KOPT-K1 (cell line): ENCODE data around the gene LCN12.
"Not testable (repeated sequence)": the region's sequence is repeated elsewhere in the genome, so short reads cannot be mapped to it uniquely, and the experiment has no call there.

Experiments used
- H3K27ac ChIP-seq: fragments of 200-600 bp; sonication (generic); 2 replicates; pipeline ENCODE4 v1.5.1; 2016; ENCODE audit warnings: antibody characterized with exemption, mild to moderate bottlenecking, low read depth, low read length; ENCODE audit not compliant: poor library complexity, severe bottlenecking
- H3K36me3 ChIP-seq: fragments of 200-600 bp; sonication (generic); 2 replicates; pipeline ENCODE4 v1.5.1; 2017; ENCODE audit warnings: antibody characterized with exemption, mild to moderate bottlenecking, low read length, moderate library complexity; ENCODE audit not compliant: insufficient read depth
- H3K9me3 ChIP-seq: fragments of 200-600 bp; sonication (generic); 2 replicates; pipeline ENCODE4 v1.5.1; 2017; ENCODE audit warnings: antibody characterized with exemption, low read length, mild to moderate bottlenecking; ENCODE audit not compliant: insufficient read depth, poor library complexity, severe bottlenecking

The LCN12 gene

DNA sequence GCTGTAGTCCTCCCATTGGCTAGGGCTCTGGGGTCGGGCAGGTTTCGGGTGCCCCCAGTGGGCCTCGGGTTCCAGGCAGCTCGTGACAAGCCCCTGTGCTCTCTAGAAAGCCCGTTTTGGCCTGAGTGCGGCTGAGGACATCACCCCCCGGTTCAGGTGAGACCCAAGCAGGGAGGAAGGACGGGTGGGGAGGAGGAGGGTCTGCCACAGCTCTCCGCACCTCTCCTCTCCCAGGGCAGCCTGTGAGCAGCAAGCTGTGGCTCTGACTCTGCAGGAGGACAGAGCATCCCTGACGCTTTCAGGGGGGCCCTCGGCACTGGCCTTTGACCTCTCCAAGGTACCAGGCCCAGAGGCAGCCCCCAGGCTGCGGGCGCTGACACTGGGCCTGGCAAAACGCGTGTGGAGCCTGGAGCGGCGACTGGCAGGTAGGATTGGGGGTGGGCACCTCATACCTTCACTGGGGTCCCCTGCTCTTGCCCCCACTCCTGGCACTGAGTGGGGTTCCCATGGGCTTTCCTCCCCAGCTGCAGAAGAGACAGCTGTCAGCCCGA, 40.8 kb downstream of the LCN12 start:
- H3K9me3 ChIP-seq = no peaks in the 10 kb centered on the region
- peaks cover 13% of the 10 kb centered on the region; the same call in 1 of the 2 replicates for H3K36me3 ChIP-seq
- H3K27ac ChIP-seq = peak overlapping the region; percentile 86

GRCh38 chr9:136994180-136994887, 42.3 kb downstream of the LCN12 start:
- Histone ChIP-seq H3K27ac (no peak overlapping the region), H3K36me3 (peaks cover 13% of the 10 kb centered on the region; the same call in 1 of the 2 replicates), H3K9me3 (no peaks in the 10 kb centered on the region)

DNA sequence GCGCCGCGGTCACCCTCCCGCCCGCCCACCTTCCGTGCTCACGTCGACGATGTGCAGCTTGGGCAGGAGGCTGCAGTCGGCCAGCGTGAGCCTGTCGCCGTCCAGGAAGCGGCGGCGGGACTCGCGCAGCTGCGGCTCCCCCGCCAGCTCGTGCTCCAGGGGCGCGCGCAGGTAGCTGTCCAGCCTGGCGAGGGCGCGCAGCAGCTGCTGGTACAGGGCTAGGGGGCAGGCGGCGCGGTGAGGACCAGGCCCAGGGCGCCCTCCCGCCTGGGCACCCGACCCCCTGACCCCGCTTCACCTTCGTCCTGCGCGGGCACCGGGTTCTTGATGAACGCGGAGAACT, 42.8 kb downstream of the LCN12 start:
- H3K9me3 ChIP-seq = no peaks in the 10 kb centered on the region
- peaks cover 13% of the 10 kb centered on the region; the same call in 1 of the 2 replicates for H3K36me3 ChIP-seq
- no peak overlapping the region for H3K27ac ChIP-seq

- H3K36me3 ChIP-seq = peaks cover 13% of the 10 kb centered on the region; the same call in 1 of the 2 replicates
- H3K9me3 ChIP-seq = no peaks in the 10 kb centered on the region
- H3K27ac ChIP-seq = no peak overlapping the region
Observed at GRCh38 chr9:136995362-136995761, 43.3 kb downstream of the LCN12 start.

DNA sequence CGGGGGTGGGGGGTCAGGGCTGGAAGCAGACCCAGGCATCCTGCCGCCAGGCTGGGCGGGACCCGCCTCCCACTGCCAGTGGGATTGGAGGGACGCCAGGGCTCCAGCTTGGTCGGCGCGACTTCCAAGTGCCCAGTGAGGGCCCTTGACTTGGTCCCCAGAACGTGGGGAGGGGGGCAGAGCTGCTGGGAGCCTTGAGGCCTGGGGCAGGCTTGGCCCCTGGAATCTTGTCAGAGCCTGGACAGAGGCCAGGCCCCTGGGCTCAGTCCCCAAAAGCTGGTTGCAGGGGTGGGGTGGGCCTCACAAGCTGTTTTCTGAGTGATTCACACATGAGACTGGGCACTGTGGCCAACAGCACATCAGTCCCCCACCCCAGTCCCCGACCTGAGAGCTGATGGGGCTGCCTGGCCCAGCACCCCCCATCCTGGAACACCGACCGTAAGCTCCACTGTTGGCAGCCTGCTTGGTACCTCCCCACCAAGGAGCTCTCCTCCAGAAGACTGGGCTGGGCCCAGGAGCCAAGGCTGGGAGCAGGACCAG, 43.8 kb downstream of the LCN12 start:
- Histone ChIP-seq H3K27ac (no peak overlapping the region), H3K9me3 (no peaks in the 10 kb centered on the region), H3K36me3 (peaks cover 13% of the 10 kb centered on the region; the same call in 1 of the 2 replicates)

- Histone ChIP-seq H3K36me3 (peaks cover 13% of the 10 kb centered on the region; the same call in 1 of the 2 replicates), H3K27ac (no peak within 1 kb of the TSS), H3K9me3 (no peaks in the 10 kb centered on the region)
Observed at GRCh38 chr9:136996361-136997292, 44.6 kb downstream of the LCN12 start, which contains the start of gene CLIC3. TSS of gene CLIC3 (minus strand) at chr9:136996568. CDS start at chr9:136996543, 25 bp downstream.

DNA sequence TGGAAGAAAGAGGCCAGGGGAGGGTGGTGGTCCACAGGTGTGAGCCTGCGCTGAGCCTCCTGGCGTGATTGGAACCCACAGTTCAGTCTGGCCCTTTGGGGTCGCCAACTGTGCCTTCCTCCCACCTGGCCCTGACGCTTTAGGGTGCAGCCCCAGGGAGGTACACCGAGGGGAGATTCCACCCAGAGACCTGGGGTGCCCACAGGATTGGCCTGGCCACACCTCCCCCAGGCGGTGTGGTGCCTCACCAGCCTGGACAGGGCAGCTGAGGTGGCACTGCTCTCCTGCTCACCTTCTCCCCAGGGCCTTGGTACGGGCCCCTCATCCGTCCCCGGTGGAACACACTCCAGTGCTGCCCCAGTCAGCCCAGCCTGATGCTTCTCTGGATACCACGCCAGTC, 45.3 kb downstream of the LCN12 start:
- H3K27ac ChIP-seq = no peak overlapping the region
- no peaks in the 10 kb centered on the region for H3K9me3 ChIP-seq
- peaks cover 13% of the 10 kb centered on the region; the same call in 1 of the 2 replicates for H3K36me3 ChIP-seq

DNA sequence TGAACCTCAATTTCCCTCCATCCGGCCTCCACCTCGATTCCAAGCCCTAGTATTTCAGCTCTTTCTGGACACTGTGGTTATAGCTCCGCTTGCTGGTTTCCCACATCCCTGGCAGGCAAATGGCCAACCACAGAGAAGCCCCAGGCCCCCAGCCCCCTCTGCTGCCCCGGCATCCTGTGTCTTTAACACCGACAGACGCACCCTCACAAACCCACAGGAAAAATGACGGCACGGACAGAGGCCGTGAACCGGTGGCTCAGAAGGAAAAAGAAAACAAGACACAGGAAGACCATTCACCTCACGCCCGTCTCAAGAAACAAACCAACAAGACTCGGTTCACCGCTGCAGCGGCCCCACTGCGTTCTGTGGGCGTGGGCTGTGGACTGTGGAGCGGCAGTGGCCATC, 45.8 kb downstream of the LCN12 start:
- peaks cover 13% of the 10 kb centered on the region; the same call in 1 of the 2 replicates for H3K36me3 ChIP-seq
- no peaks in the 10 kb centered on the region for H3K9me3 ChIP-seq
- H3K27ac ChIP-seq = no peak overlapping the region

DNA sequence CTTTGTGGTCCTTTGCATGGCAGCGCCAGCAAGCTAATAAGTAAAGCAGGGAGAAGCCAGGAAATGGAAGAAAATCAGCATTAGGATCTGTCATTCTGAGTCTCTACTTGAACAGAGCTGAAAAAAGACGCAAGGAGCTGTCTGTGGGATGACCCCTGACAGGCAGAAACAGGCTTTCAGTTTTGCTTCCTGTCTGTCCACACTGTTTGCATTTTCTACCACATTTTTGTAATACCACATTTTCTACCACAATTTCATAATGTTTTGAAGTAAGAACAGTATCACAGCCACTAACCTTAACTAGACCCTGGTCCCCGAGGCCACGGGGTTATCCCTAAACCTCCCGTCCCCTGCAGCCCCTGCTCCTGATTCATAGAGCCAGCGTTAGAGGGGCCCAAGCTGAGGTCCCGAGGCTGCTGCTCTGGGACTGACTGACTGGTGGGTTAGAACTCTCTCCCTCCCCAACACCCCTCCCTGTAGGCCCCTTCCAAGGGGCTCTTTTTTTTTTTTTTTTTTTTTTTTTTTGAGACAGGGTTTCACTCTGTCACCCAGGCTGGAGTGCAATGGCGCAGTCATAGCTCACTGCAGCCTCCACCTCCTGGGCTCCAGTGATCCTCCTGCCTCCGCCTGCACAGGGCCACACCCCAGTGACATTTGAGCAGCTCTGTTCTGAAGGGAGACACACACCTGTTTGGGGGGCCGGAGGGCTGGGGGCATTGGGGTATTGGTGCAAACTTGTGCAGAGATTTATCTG, 48.3 kb downstream of the LCN12 start:
- H3K36me3 ChIP-seq = no peaks in the 10 kb centered on the region
- no peaks in the 10 kb centered on the region for H3K9me3 ChIP-seq
- no peak overlapping the region for H3K27ac ChIP-seq

DNA sequence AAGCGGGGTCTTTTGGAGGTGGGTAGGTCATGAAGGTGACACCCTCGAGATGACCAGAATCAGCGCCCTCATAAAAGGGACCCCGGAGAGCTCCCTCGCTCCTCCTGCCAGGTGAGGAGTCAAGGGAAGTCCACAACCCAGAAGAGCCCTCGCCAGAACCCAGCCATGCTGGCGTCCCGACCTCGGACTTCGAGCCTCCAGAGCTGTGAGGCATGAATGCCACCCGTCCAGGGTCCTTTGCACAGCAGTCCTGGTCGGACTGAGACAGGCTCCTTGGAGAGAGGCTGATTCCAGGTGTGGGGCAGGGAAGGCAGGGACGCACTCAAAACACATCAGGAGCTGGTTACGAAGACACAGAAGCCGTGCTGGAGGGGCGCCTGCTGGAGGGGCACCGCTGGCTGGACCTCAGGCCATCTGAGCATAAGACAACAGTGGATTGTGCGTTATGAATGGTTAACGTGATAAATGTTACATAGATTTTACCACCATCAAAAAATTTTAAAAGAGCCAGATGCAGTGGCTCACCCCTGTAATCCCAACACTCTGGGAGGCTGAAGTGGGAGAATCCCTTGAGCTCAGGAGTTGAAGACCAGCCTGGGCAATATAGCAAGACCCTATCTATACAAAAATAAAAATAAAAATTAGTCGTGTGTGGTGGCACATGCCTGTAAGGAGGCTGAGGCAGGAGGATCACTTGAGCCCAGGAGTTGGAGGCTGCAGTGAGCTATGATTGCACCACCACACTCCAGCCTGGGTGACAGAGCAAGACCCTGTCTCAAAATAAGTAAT, 50.0 kb downstream of the LCN12 start:
- Histone ChIP-seq H3K36me3 (no peaks in the 10 kb centered on the region), H3K27ac (no peak overlapping the region), H3K9me3 (no peaks in the 10 kb centered on the region)

DNA sequence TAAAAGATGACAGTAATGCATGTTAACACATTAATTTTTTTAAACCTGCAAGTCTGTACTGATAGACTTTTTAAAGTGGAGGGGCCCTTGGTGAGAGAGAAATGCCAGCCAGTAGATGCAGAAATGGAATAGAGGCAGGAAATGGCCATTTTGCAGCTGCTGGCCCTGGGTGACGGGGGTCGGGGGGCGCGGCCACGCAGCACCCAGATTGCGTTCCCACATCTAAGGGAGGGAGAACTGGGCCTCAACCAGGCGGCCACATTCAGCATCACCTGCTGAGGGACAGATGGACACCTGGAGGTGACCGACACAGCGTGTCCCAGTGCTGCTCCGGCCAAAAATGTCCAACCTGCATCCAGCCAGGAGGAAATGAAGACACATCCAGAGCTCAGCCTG, 50.6 kb downstream of the LCN12 start:
- no peaks in the 10 kb centered on the region for H3K36me3 ChIP-seq

GRCh38 chr9:137004285-137004684, 52.2 kb downstream of the LCN12 start:
- not testable (repeated sequence) for H3K27ac ChIP-seq, H3K36me3 ChIP-seq, H3K9me3 ChIP-seq

More for the DNA sequence above, 50.6 kb downstream of the LCN12 start:
- Histone ChIP-seq H3K27ac (no peak overlapping the region), H3K9me3 (no peaks in the 10 kb centered on the region)
